ENCODE results near the gene IREB2. TPM values are rescaled to one million over a fixed set of nuclear protein-coding genes. Genes with fewer than 3 reads are reported as not detected.

IREB2 gene
- 10 to 100 TPM; 57.8 to 61.5 TPM for total RNA-seq

- peak; percentile 98 for DNase-seq
- H3K9me3 Mint-ChIP-seq: no peaks in the 10 kb centered on the region
- H3K36me3 Mint-ChIP-seq (ENCODE audit: low read depth): peaks cover 31% of the 10 kb centered on the region
- H3K27ac Mint-ChIP-seq: peak within 1 kb of the TSS; percentile 89
- H3K4me3 Mint-ChIP-seq: peak within 1 kb of the TSS; percentile 92
- POLR2A ChIA-PET: interaction anchor here (0.6 to 4.7 kb wide), 37 partner anchors 8 to 436 kb away, joined by 3 to 56 read pairs (median 4); partner anchors contain the start of genes CHRNA5, CIB2, DNAJA4 and HYKK
- CTCF ChIA-PET: interaction anchor here (0.8 to 2.1 kb wide), 11 partner anchors 10 to 479 kb away, joined by 3 to 20 read pairs (median 4); partner anchors contain the start of genes PSMA4 and SKIC8
- no peaks in the 10 kb centered on the region for H3K27me3 Mint-ChIP-seq
- peaks cover 48% of the 10 kb centered on the region for H3K4me1 Mint-ChIP-seq
Measured at GRCh38 chr15:78437762-78438618, at the start of gene IREB2. TSS of gene IREB2 (plus strand) at chr15:78438216. CDS start at chr15:78438338, 122 bp downstream.

GRCh38 chr15:78388865-78389264, 49.2 kb upstream of the IREB2 start:
- Mint-ChIP-seq H3K27me3 (peaks cover 40% of the 10 kb centered on the region), H3K27ac (no peak overlapping the region), H3K9me3 (no peaks in the 10 kb centered on the region), H3K4me3 (no peak overlapping the region), H3K4me1 (peaks cover 4% of the 10 kb centered on the region), H3K36me3 (ENCODE audit: low read depth) (no peaks in the 10 kb centered on the region)
- ChIA-PET CTCF (no interaction called here), POLR2A (no interaction called here)
- no peak for DNase-seq

- POLR2A ChIA-PET: no interaction called here
- CTCF ChIA-PET: no interaction called here
- no peak overlapping the region for H3K4me3 Mint-ChIP-seq
- no peaks in the 10 kb centered on the region for H3K9me3 Mint-ChIP-seq
- peaks cover 38% of the 10 kb centered on the region for H3K27me3 Mint-ChIP-seq
- H3K36me3 Mint-ChIP-seq (ENCODE audit: low read depth): no peaks in the 10 kb centered on the region
- peaks cover 4% of the 10 kb centered on the region for H3K4me1 Mint-ChIP-seq
- no peak for DNase-seq
- no peak overlapping the region for H3K27ac Mint-ChIP-seq
Measured at GRCh38 chr15:78389322-78389721, 48.7 kb upstream of the IREB2 start.

- CTCF ChIA-PET: no interaction called here
- Mint-ChIP-seq H3K9me3 (no peaks in the 10 kb centered on the region), H3K4me1 (peaks cover 4% of the 10 kb centered on the region), H3K27ac (no peak overlapping the region), H3K4me3 (no peak overlapping the region), H3K36me3 (ENCODE audit: low read depth) (no peaks in the 10 kb centered on the region), H3K27me3 (peaks cover 35% of the 10 kb centered on the region)
- DNase-seq: no peak
- POLR2A ChIA-PET: no interaction called here
Measured at GRCh38 chr15:78389738-78390137, 48.3 kb upstream of the IREB2 start.

GRCh38 chr15:78390242-78390641, 47.8 kb upstream of the IREB2 start:
- POLR2A ChIA-PET: no interaction called here

GRCh38 chr15:78390826-78391225, 47.2 kb upstream of the IREB2 start:
- Mint-ChIP-seq H3K27me3 (peaks cover 24% of the 10 kb centered on the region), H3K9me3 (no peaks in the 10 kb centered on the region), H3K4me1 (peaks cover 4% of the 10 kb centered on the region), H3K36me3 (ENCODE audit: low read depth) (no peaks in the 10 kb centered on the region), H3K27ac (no peak overlapping the region), H3K4me3 (no peak overlapping the region)
- ChIA-PET POLR2A (no interaction called here), CTCF (no interaction called here)
- no peak for DNase-seq

More at GRCh38 chr15:78390242-78390641, 47.8 kb upstream of the IREB2 start:
- Mint-ChIP-seq H3K36me3 (ENCODE audit: low read depth) (no peaks in the 10 kb centered on the region), H3K9me3 (no peaks in the 10 kb centered on the region), H3K4me3 (no peak overlapping the region), H3K4me1 (peaks cover 4% of the 10 kb centered on the region), H3K27ac (no peak overlapping the region), H3K27me3 (peaks cover 30% of the 10 kb centered on the region)
- CTCF ChIA-PET: no interaction called here
- DNase-seq: no peak

GRCh38 chr15:78391781-78392180, 46.2 kb upstream of the IREB2 start:
- no peak overlapping the region for H3K4me3 Mint-ChIP-seq
- POLR2A ChIA-PET: no interaction called here
- peaks cover 4% of the 10 kb centered on the region for H3K4me1 Mint-ChIP-seq
- no peaks in the 10 kb centered on the region for H3K36me3 Mint-ChIP-seq (ENCODE audit: low read depth)
- CTCF ChIA-PET: no interaction called here
- peaks cover 17% of the 10 kb centered on the region for H3K27me3 Mint-ChIP-seq
- no peaks in the 10 kb centered on the region for H3K9me3 Mint-ChIP-seq
- H3K27ac Mint-ChIP-seq: no peak overlapping the region
- DNase-seq: no peak

GRCh38 chr15:78392430-78392829, 45.6 kb upstream of the IREB2 start:
- ChIA-PET POLR2A (no interaction called here), CTCF (no interaction called here)
- H3K36me3 Mint-ChIP-seq (ENCODE audit: low read depth): no peaks in the 10 kb centered on the region
- no peak overlapping the region for H3K27ac Mint-ChIP-seq
- no peak for DNase-seq
- no peaks in the 10 kb centered on the region for H3K9me3 Mint-ChIP-seq
- H3K4me1 Mint-ChIP-seq: peaks cover 4% of the 10 kb centered on the region
- no peak overlapping the region for H3K4me3 Mint-ChIP-seq
- H3K27me3 Mint-ChIP-seq: peaks cover 13% of the 10 kb centered on the region

GRCh38 chr15:78393137-78393536, 44.9 kb upstream of the IREB2 start:
- DNase-seq: no peak
- Mint-ChIP-seq H3K27ac (no peak overlapping the region), H3K4me1 (peaks cover 4% of the 10 kb centered on the region), H3K27me3 (peaks cover 9% of the 10 kb centered on the region), H3K9me3 (no peaks in the 10 kb centered on the region), H3K4me3 (no peak overlapping the region), H3K36me3 (ENCODE audit: low read depth) (no peaks in the 10 kb centered on the region)
- POLR2A ChIA-PET: interaction anchor here (0.6 kb wide), 1 partner anchor 41 kb away, joined by 3 read pairs; no protein-coding TSS in a partner anchor
- CTCF ChIA-PET: interaction anchor here (1.5 kb wide), 1 partner anchor 30 kb away, joined by 3 read pairs; no protein-coding TSS in a partner anchor

- Mint-ChIP-seq H3K36me3 (ENCODE audit: low read depth) (no peaks in the 10 kb centered on the region), H3K27me3 (peaks cover 6% of the 10 kb centered on the region), H3K4me1 (peaks cover 4% of the 10 kb centered on the region), H3K4me3 (no peak overlapping the region), H3K9me3 (no peaks in the 10 kb centered on the region), H3K27ac (no peak overlapping the region)
- CTCF ChIA-PET: interaction anchor here (0.7 to 1.5 kb wide), 3 partner anchors 8 to 29 kb away, joined by 3 to 5 read pairs (median 3); no protein-coding TSS in a partner anchor
- DNase-seq: no peak
- POLR2A ChIA-PET: interaction anchor here (0.6 kb wide), 1 partner anchor 40 kb away, joined by 3 read pairs; no protein-coding TSS in a partner anchor
Measured at GRCh38 chr15:78394026-78394425, 44.0 kb upstream of the IREB2 start.

GRCh38 chr15:78394981-78395616, 42.9 kb upstream of the IREB2 start:
- no peaks in the 10 kb centered on the region for H3K36me3 Mint-ChIP-seq (ENCODE audit: low read depth)
- peaks cover 7% of the 10 kb centered on the region for H3K27me3 Mint-ChIP-seq
- DNase-seq: no peak
- POLR2A ChIA-PET: no interaction called here
- H3K4me1 Mint-ChIP-seq: peaks cover 4% of the 10 kb centered on the region
- H3K27ac Mint-ChIP-seq: no peak overlapping the region
- CTCF ChIA-PET: no interaction called here
- H3K4me3 Mint-ChIP-seq: no peak overlapping the region
- no peaks in the 10 kb centered on the region for H3K9me3 Mint-ChIP-seq

GRCh38 chr15:78396186-78396814, 41.7 kb upstream of the IREB2 start:
- H3K4me3 Mint-ChIP-seq: no peak overlapping the region
- no peaks in the 10 kb centered on the region for H3K36me3 Mint-ChIP-seq (ENCODE audit: low read depth)
- POLR2A ChIA-PET: interaction anchor here (1.2 kb wide), 1 partner anchor 10 kb away, joined by 3 read pairs; no protein-coding TSS in a partner anchor
- no peak for DNase-seq
- no peaks in the 10 kb centered on the region for H3K4me1 Mint-ChIP-seq
- peaks cover 4% of the 10 kb centered on the region for H3K27me3 Mint-ChIP-seq
- CTCF ChIA-PET: no interaction called here
- no peak overlapping the region for H3K27ac Mint-ChIP-seq
- no peaks in the 10 kb centered on the region for H3K9me3 Mint-ChIP-seq

GRCh38 chr15:78396976-78397375, 41.0 kb upstream of the IREB2 start:
- Mint-ChIP-seq H3K4me1 (no peaks in the 10 kb centered on the region), H3K27ac (no peak overlapping the region), H3K36me3 (ENCODE audit: low read depth) (no peaks in the 10 kb centered on the region), H3K27me3 (peaks cover 4% of the 10 kb centered on the region), H3K4me3 (no peak overlapping the region), H3K9me3 (no peaks in the 10 kb centered on the region)
- ChIA-PET POLR2A (interaction anchor here (1.2 kb wide), 1 partner anchor 11 kb away, joined by 3 read pairs; no protein-coding TSS in a partner anchor), CTCF (interaction anchor here (2.3 kb wide), 1 partner anchor 11 kb away, joined by 5 read pairs; no protein-coding TSS in a partner anchor)
- no peak for DNase-seq

Data from activated CD4-positive, alpha-beta memory T cell treated with anti-CD3 and anti-CD28 coated beads, Interleukin-2, amount 10 ng/mL, durations not matched to agents 7 days and 5 days (primary cell).